Trophoblast cell (in vitro differentiated cells and primary cell): ENCODE results near the gene RNF157.

Experiments used
- DNase-seq, 2 donors: peaks; one replicate each; pipeline ENCODE4 v3.0.0-alpha.2; 2016
- H2AFZ ChIP-seq: 2 replicates; pipeline ENCODE4 v1.6.1; 2013; ENCODE audit warnings: low read length, moderate library complexity, mild to moderate bottlenecking; ENCODE audit not compliant: insufficient read depth, poor library complexity
- H2AK5ac ChIP-seq: 2 replicates; pipeline ENCODE4 v1.6.1; 2013; ENCODE audit warnings: mild to moderate bottlenecking, low read length
- H2BK120ac ChIP-seq: 2 replicates; pipeline ENCODE4 v1.6.1; 2013; ENCODE audit warnings: low read length, mild to moderate bottlenecking, moderate library complexity; ENCODE audit not compliant: insufficient read depth, poor library complexity
- H2BK12ac ChIP-seq: 2 replicates; pipeline ENCODE4 v1.6.1; 2013; ENCODE audit warnings: mild to moderate bottlenecking, low read length, moderate library complexity
- H2BK5ac ChIP-seq: 2 replicates; pipeline ENCODE4 v1.6.1; 2013; ENCODE audit warnings: low read length, low read depth, moderate library complexity, mild to moderate bottlenecking; ENCODE audit not compliant: poor library complexity
- H3K14ac ChIP-seq: 2 replicates; pipeline ENCODE4 v1.6.1; 2013; ENCODE audit warnings: mild to moderate bottlenecking, low read length
- H3K18ac ChIP-seq: 2 replicates; pipeline ENCODE4 v1.6.1; 2013; ENCODE audit warnings: mild to moderate bottlenecking, low read length
- H3K23ac ChIP-seq: 2 replicates; pipeline ENCODE4 v1.6.1; 2013; ENCODE audit warnings: low read length
- H3K27ac ChIP-seq: 2 replicates; pipeline ENCODE4 v1.5.1; 2013; ENCODE audit warnings: low read depth, mild to moderate bottlenecking, inconsistent platforms, low read length, moderate library complexity
- H3K27me3 ChIP-seq: 2 replicates; pipeline ENCODE4 v1.6.1; 2013; ENCODE audit warnings: inconsistent platforms, mild to moderate bottlenecking, low read length, moderate library complexity; ENCODE audit not compliant: insufficient read depth
- H3K36me3 ChIP-seq, 2 experiments: 1 replicate in 1 of 2; 2 replicates in 1 of 2; pipeline ENCODE4 v1.6.1; 2013; ENCODE audit warnings: low read length in 2 of 2, mild to moderate bottlenecking in 2 of 2, moderate library complexity in 1 of 2; ENCODE audit not compliant: insufficient read depth in 2 of 2, control insufficient read depth in 1 of 2
- H3K4ac ChIP-seq: 2 replicates; pipeline ENCODE4 v1.6.1; 2013; ENCODE audit warnings: low read depth, mild to moderate bottlenecking, low read length, moderate library complexity
- H3K4me1 ChIP-seq, 2 experiments: 1 replicate in 1 of 2; 2 replicates in 1 of 2; pipeline ENCODE4 v1.6.1; 2013; ENCODE audit warnings: low read length in 2 of 2, mild to moderate bottlenecking in 2 of 2, moderate library complexity in 1 of 2; ENCODE audit not compliant: insufficient read depth in 2 of 2, control insufficient read depth in 1 of 2
- H3K4me2 ChIP-seq: 2 replicates; pipeline ENCODE4 v1.6.1; 2013; ENCODE audit warnings: inconsistent platforms, mild to moderate bottlenecking, low read length, moderate library complexity
- H3K4me3 ChIP-seq: 2 replicates; pipeline ENCODE4 v1.5.1; 2013; ENCODE audit warnings: mild to moderate bottlenecking, low read depth, low read length, inconsistent platforms
- H3K79me1 ChIP-seq: one replicate; pipeline ENCODE4 v1.6.1; 2013; ENCODE audit warnings: low read length
- H3K79me2 ChIP-seq: 2 replicates; pipeline ENCODE4 v1.6.1; 2013; ENCODE audit warnings: low read length, mild to moderate bottlenecking; ENCODE audit not compliant: control insufficient read depth, insufficient read depth, poor library complexity
- H3K9ac ChIP-seq: 2 replicates; pipeline ENCODE4 v1.6.1; 2013; ENCODE audit warnings: mild to moderate bottlenecking, low read length
- H3K9me3 ChIP-seq: 2 replicates; pipeline ENCODE4 v1.6.1; 2013; ENCODE audit warnings: low read depth, mild to moderate bottlenecking, control low read depth, inconsistent platforms, low read length; ENCODE audit not compliant: insufficient read depth
- H4K12ac ChIP-seq: 2 replicates; pipeline ENCODE4 v1.6.1; 2013; ENCODE audit warnings: low read depth, mild to moderate bottlenecking, low read length, moderate library complexity
- H4K8ac ChIP-seq: 2 replicates; pipeline ENCODE4 v1.6.1; 2013; ENCODE audit warnings: low read depth, mild to moderate bottlenecking, low read length, moderate library complexity
- H4K91ac ChIP-seq: one replicate; pipeline ENCODE4 v1.6.1; 2013; ENCODE audit warnings: low read depth, mild to moderate bottlenecking, low read length, moderate library complexity
- WGBS: extraction: QIAGEN DNeasy Blood & Tissue Kit; methylation state at CpG from one replicate; pipeline ENCODE4 v1.1.7; 2013; ENCODE audit warnings: missing lambda C conversion rate; ENCODE audit not compliant: insufficient read length, insufficient coverage; ENCODE audit errors: extremely low coverage; 5-methylcytosine and 5-hydroxymethylcytosine counted together

The RNF157 gene

GRCh38 chr17:76204277-76204676, 36.0 kb downstream of the RNF157 start:
- no CpG with 5 or more reads among the region's 3 CpGs for WGBS
- H4K8ac ChIP-seq, result no peak overlapping the region
- no peaks in the 10 kb centered on the region for H3K36me3 ChIP-seq
- H4K91ac ChIP-seq, result no peak overlapping the region
- H3K27me3 ChIP-seq, result no peaks in the 10 kb centered on the region
- no peak overlapping the region for H2BK120ac ChIP-seq
- no peak overlapping the region for H3K18ac ChIP-seq
- no peak overlapping the region for H2AFZ ChIP-seq
- H3K4me3 ChIP-seq, result no peak overlapping the region
- H3K4me2 ChIP-seq, result no peak overlapping the region
- H3K79me1 ChIP-seq, result no peaks in the 10 kb centered on the region
- no peak overlapping the region for H2AK5ac ChIP-seq
- H4K12ac ChIP-seq, result no peak overlapping the region
- no peak overlapping the region for H2BK12ac ChIP-seq
- H3K27ac ChIP-seq, result no peak overlapping the region
- H3K4ac ChIP-seq, result no peak overlapping the region
- no peak overlapping the region for H3K23ac ChIP-seq
- no peaks in the 10 kb centered on the region for H3K79me2 ChIP-seq
- no peaks in the 10 kb centered on the region for H3K9me3 ChIP-seq
- no peak overlapping the region for H2BK5ac ChIP-seq
- peaks cover 0 to 2% of the 10 kb centered on the region in 2 experiments for H3K4me1 ChIP-seq
- DNase-seq, result peak in 1 of 2 donors; percentile 64
- H3K9ac ChIP-seq, result no peak overlapping the region
- no peak overlapping the region for H3K14ac ChIP-seq

GRCh38 chr17:76200354-76200753, 39.9 kb downstream of the RNF157 start:
- Histone ChIP-seq H3K9me3 (no peaks in the 10 kb centered on the region), H3K27ac (no peak overlapping the region), H3K27me3 (no peaks in the 10 kb centered on the region), H3K4me2 (no peak overlapping the region), H3K4ac (no peak overlapping the region), H2BK120ac (no peak overlapping the region), H4K91ac (no peak overlapping the region), H3K9ac (no peak overlapping the region), H3K14ac (no peak overlapping the region), H2BK5ac (no peak overlapping the region), H3K18ac (no peak overlapping the region), H3K23ac (no peak overlapping the region), H2AFZ (no peak overlapping the region), H3K4me1 (peaks cover 0 to 2% of the 10 kb centered on the region in 2 experiments), H4K12ac (no peak overlapping the region), H3K36me3 (no peaks in the 10 kb centered on the region), H2AK5ac (no peak overlapping the region), H4K8ac (no peak overlapping the region), H3K79me2 (no peaks in the 10 kb centered on the region), H2BK12ac (no peak overlapping the region), H3K79me1 (no peaks in the 10 kb centered on the region), H3K4me3 (no peak overlapping the region)
- WGBS, result no CpG with 5 or more reads among the region's 4 CpGs
- no peak for DNase-seq

GRCh38 chr17:76199469-76199868, 40.8 kb downstream of the RNF157 start:
- no peak overlapping the region for H2AFZ ChIP-seq
- H3K18ac ChIP-seq, result no peak overlapping the region
- H3K4me2 ChIP-seq, result no peak overlapping the region
- H3K4ac ChIP-seq, result no peak overlapping the region
- no peak overlapping the region for H3K27ac ChIP-seq
- H3K36me3 ChIP-seq, result no peaks in the 10 kb centered on the region
- no peak overlapping the region for H3K4me3 ChIP-seq
- H3K14ac ChIP-seq, result no peak overlapping the region
- H3K79me1 ChIP-seq, result no peaks in the 10 kb centered on the region
- no peak overlapping the region for H2BK12ac ChIP-seq
- WGBS, result no CpG with 5 or more reads among the region's 4 CpGs
- H3K9me3 ChIP-seq, result no peaks in the 10 kb centered on the region
- H2BK120ac ChIP-seq, result no peak overlapping the region
- no peak for DNase-seq
- no peaks in the 10 kb centered on the region for H3K79me2 ChIP-seq
- H3K23ac ChIP-seq, result no peak overlapping the region
- no peak overlapping the region for H2BK5ac ChIP-seq
- H4K91ac ChIP-seq, result no peak overlapping the region
- no peaks in the 10 kb centered on the region for H3K27me3 ChIP-seq
- H4K8ac ChIP-seq, result no peak overlapping the region
- no peak overlapping the region for H2AK5ac ChIP-seq
- no peak overlapping the region for H3K9ac ChIP-seq
- H4K12ac ChIP-seq, result no peak overlapping the region
- peaks cover 0 to 2% of the 10 kb centered on the region in 2 experiments for H3K4me1 ChIP-seq

- Histone ChIP-seq H3K9me3 (no peaks in the 10 kb centered on the region), H3K27ac (no peak overlapping the region), H3K4me2 (no peak overlapping the region), H4K91ac (no peak overlapping the region), H3K79me1 (no peaks in the 10 kb centered on the region), H4K12ac (no peak overlapping the region), H4K8ac (no peak overlapping the region), H2BK5ac (no peak overlapping the region), H2AFZ (no peak overlapping the region), H3K23ac (no peak overlapping the region), H3K4me3 (no peak overlapping the region), H2BK12ac (no peak overlapping the region), H3K27me3 (no peaks in the 10 kb centered on the region), H3K18ac (no peak overlapping the region), H2BK120ac (no peak overlapping the region), H3K9ac (no peak overlapping the region), H3K4ac (no peak overlapping the region), H3K4me1 (no peaks in the 10 kb centered on the region), H2AK5ac (no peak overlapping the region), H3K79me2 (no peaks in the 10 kb centered on the region), H3K36me3 (no peaks in the 10 kb centered on the region), H3K14ac (no peak overlapping the region)
- DNase-seq, result peak in 1 of 2 donors; percentile 9
- WGBS, result no CpG with 5 or more reads among the region's 5 CpGs
Observed at GRCh38 chr17:76198702-76199101, 41.6 kb downstream of the RNF157 start.
